ENCODE measurements around the gene TCF7L2.

The TCF7L2 gene

DNA sequence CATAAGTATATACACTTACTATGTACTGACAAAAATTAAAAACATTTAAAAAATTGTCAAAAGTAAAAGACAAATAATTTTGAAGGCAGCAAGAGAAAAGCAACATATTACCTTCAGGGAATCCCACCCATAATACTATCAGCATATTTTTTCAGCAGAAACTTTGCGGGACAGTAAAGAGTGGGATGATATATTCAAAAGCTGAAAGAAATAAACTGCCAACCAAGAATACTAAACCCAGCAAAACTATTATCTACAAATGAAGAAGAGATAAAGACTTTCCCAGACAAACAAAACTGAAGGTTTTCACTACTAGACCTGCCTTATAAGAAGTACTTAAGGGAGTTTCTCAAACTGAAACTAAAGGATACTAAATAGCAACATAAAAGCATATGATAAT is 257.9 kb downstream of the TCF7L2 start:
- FAIRE-seq: no peak
- TF ChIP-seq POLR2AphosphoS5 (IDR thresholded peaks at IDR 0.05; ENCODE audit: low read depth, low read length) (no peak), TAF1 (IDR thresholded peaks at IDR 0.05; ENCODE audit: borderline replicate concordance, low read depth, low read length) (no peak), POLR2A (IDR thresholded peaks at IDR 0.05; ENCODE audit: low read depth, low read length) (no peak)

DNA sequence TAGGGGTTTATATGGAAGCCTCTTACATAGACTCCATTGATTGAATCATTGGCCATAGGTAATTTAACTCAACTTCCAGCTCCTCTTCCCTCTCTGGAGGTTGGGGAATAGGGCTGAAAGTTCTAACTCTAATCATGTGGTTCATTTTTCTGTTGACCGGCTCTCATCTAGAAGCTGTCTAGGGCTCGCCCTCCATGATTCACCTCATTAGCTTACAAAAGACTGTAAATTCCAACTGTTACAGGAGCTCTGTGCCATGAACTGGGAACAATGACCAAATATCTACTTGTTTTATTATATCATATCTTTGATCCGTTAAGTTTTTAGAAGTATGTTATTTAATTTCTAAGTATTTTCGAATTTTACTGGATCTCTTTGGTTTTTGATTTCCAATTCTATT is 263.0 kb downstream of the TCF7L2 start:
- DNase-seq (ENCODE audit: insufficient read length) (no peak), FAIRE-seq (no peak)
- TF ChIP-seq POLR2AphosphoS5 (IDR thresholded peaks at IDR 0.05; ENCODE audit: low read depth, low read length) (no peak), POLR2A (IDR thresholded peaks at IDR 0.05; ENCODE audit: low read depth, low read length) (no peak)

More for the DNA sequence above, 257.9 kb downstream of the TCF7L2 start:
- DNase-seq (ENCODE audit: insufficient read length): no peak

DNA sequence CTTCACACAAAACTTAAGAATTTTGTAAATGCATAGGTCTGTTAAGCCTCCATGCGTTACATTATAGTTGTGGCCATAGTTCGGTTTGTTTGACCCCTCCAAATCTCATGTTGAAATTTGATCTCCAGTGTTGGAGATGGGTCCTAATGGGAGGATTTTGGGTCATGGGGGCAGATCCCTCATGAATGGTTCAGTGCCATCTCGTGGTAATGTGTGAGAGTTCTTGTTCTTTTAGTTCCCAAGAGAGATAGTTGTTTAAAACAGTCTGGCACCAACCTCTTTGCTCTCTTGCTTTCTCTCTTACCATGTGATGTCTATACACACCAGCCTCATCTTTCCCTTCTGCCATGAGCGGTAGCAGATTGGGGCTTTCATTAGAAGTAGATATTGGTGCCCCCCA is 264.3 kb downstream of the TCF7L2 start:
- FAIRE-seq (no peak), DNase-seq (ENCODE audit: insufficient read length) (no peak)
- TF ChIP-seq POLR2A (IDR thresholded peaks at IDR 0.05; ENCODE audit: low read depth, low read length) (no peak), POLR2AphosphoS5 (IDR thresholded peaks at IDR 0.05; ENCODE audit: low read depth, low read length) (no peak), TAF1 (IDR thresholded peaks at IDR 0.05; ENCODE audit: borderline replicate concordance, low read depth, low read length) (no peak)

- no peak for FAIRE-seq
- DNase-seq (ENCODE audit: insufficient read length): no peak
- TF ChIP-seq POLR2A (IDR thresholded peaks at IDR 0.05; ENCODE audit: low read depth, low read length) (no peak), POLR2AphosphoS5 (IDR thresholded peaks at IDR 0.05; ENCODE audit: low read depth, low read length) (no peak), TAF1 (IDR thresholded peaks at IDR 0.05; ENCODE audit: borderline replicate concordance, low read depth, low read length) (no peak)
Measured at GRCh38 chr10:113216102-113216501, 266.1 kb downstream of the TCF7L2 start.

Data from GM12892 (cell line).